Measurements from ENCODE around the gene SLC4A3. TPM values are rescaled to one million over a fixed set of nuclear protein-coding genes. Genes with fewer than 3 reads are reported as not detected.

Gene SLC4A3
- total and polyA plus RNA-seq, 10 donors: 0.71 to 9.2 (median 3.0) TPM

DNA sequence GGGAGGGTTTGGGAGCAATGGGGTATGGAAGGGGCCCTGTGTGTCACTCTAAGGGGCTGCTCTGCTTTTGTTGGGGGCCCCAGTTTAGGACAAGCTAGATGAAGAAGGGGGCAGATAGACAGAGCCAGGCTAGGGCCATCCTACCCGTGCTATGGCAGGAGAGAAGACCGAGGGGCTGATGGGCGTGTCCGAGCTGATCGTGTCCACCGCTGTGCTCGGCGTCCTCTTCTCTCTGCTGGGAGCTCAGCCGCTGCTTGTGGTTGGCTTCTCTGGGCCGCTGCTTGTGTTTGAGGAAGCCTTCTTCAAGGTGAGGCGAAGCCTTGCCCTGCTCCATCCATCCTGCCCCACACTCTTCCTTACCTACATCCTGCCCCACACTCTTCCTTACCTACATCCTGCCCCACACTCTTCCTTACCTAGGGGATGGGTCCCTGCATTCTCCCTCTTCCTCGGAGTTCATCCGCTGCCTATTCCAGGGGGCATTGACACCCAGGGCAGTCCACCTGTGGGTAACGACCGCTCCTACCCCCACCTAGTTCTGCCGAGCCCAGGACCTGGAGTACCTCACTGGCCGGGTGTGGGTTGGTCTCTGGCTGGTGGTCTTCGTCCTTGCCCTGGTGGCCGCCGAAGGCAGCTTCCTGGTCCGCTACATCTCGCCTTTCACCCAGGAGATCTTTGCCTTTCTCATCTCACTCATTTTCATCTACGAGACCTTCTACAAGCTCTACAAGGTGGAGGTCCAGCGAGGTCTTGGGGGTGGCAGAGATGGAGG lies 8.9 kb downstream of the SLC4A3 start:
- peaks cover 0 to 69% (median 6%) of the 10 kb centered on the region in 7 donors for H3K27me3 ChIP-seq (replicated peaks in 1 of 7)
- TF ChIP-seq, protein P1, sequence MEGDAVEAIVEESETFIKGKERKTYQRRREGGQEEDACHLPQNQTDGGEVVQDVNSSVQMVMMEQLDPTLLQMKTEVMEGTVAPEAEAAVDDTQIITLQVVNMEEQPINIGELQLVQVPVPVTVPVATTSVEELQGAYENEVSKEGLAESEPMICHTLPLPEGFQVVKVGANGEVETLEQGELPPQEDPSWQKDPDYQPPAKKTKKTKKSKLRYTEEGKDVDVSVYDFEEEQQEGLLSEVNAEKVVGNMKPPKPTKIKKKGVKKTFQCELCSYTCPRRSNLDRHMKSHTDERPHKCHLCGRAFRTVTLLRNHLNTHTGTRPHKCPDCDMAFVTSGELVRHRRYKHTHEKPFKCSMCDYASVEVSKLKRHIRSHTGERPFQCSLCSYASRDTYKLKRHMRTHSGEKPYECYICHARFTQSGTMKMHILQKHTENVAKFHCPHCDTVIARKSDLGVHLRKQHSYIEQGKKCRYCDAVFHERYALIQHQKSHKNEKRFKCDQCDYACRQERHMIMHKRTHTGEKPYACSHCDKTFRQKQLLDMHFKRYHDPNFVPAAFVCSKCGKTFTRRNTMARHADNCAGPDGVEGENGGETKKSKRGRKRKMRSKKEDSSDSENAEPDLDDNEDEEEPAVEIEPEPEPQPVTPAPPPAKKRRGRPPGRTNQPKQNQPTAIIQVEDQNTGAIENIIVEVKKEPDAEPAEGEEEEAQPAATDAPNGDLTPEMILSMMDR (IDR thresholded peaks at IDR 0.05 in 8 of 11, conservative IDR thresholded peaks at IDR 0.05 in 3 of 11): no peak
- TF ChIP-seq POLR2AphosphoS5 (IDR thresholded peaks at IDR 0.05) (no peak), POLR2A (IDR thresholded peaks at IDR 0.05) (no peak)
- no peaks in the 10 kb centered on the region for H3K36me3 ChIP-seq
- intact Hi-C loops (cut with DNase I; ENCODE audit: low total_unique reads): no loop called here
- no peaks in the 10 kb centered on the region for H3K9me3 ChIP-seq
- no peak overlapping the region for H3K27ac ChIP-seq
- WGBS, 5 donors: 78 to 91% (median 84%) methylated on average over 24 of the region's 24 CpGs
- H3K4me1 ChIP-seq: peaks cover 0 to 8% (median 0%) of the 10 kb centered on the region in 6 donors
- no peak overlapping the region for H3K4me3 ChIP-seq
- DNase-seq: peak; percentile 73

DNA sequence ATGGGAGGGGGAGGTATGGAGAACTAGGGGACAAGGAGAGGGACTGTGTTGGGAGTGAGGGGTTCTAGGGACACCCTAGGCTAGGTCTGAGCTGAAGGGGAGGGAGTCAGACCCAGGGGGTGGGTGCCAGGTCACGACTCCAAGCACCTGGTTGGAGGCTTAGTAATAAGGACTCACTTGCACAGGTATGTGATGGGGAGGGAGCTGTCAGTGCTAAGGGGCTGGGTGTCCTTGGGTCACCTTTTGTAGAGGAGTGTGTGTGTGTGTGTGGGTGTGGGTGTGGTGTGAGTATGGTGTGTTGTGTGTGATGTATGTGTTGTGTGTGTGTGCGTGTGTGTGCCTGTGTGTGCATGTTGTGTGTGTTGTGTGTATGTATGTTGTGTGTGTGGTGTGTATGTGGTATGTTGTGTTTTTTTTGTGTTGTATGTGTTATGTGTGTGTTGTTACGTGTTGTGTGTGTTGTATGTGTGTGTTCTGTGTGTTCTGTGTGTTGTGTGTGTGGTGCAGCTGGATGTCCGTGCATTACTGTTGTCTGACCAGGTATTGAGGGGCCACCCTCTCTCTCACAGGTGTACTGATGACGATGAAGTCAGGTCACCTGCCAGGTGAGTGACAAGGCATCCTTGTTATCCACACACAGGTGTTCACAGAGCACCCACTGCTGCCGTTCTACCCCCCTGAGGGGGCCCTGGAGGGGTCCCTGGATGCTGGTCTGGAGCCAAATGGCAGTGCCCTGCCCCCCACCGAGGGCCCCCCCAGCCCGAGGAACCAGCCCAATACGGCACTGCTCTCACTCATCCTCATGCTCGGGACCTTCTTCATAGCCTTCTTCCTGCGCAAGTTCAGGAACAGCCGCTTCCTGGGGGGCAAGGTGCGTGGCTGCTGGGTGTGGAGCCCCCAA lies 9.8 kb downstream of the SLC4A3 start:
- H3K36me3 ChIP-seq: no peaks in the 10 kb centered on the region
- intact Hi-C loops (cut with DNase I; ENCODE audit: low total_unique reads): no loop called here
- H3K4me3 ChIP-seq: no peak overlapping the region
- TF ChIP-seq POLR2A (IDR thresholded peaks at IDR 0.05): no peak
- TF ChIP-seq, protein P1 (IDR thresholded peaks at IDR 0.05 in 8 of 11, conservative IDR thresholded peaks at IDR 0.05 in 3 of 11): no peak
- TF ChIP-seq POLR2AphosphoS5 (IDR thresholded peaks at IDR 0.05): no peak
- WGBS, 5 donors: 66 to 85% (median 71%) methylated on average over 10 to 13 of the region's 13 CpGs
- peaks cover 0 to 10% (median 1%) of the 10 kb centered on the region in 6 donors for H3K4me1 ChIP-seq
- DNase-seq: no peak
- H3K27me3 ChIP-seq (replicated peaks in 1 of 7): peaks cover 0 to 67% (median 1%) of the 10 kb centered on the region in 7 donors
- no peak overlapping the region for H3K27ac ChIP-seq
- H3K9me3 ChIP-seq: no peaks in the 10 kb centered on the region

DNA sequence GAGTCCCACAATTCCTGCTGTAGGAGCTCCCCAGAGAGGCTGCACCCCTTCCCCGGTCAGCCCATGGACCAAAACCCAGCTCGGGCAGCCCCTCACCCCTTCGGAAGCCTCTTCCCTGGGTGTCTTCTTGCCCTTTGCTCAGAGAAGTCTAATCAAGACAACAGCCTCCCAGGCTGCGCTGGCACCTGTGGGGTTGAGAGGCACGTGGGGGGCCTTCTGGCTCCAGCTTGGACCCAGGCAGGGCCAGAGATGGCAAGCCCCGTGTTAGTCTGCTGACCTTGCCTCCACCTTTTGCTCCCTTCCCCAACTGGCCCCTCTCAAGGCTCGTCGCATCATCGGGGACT lies 10.4 kb downstream of the SLC4A3 start:
- H3K36me3 ChIP-seq: no peaks in the 10 kb centered on the region
- no peaks in the 10 kb centered on the region for H3K9me3 ChIP-seq
- intact Hi-C loops (cut with DNase I; ENCODE audit: low total_unique reads): no loop called here
- H3K27me3 ChIP-seq (replicated peaks in 1 of 7): peaks cover 0 to 63% (median 0%) of the 10 kb centered on the region in 7 donors
- no peak for DNase-seq
- H3K4me3 ChIP-seq: no peak overlapping the region
- no peak for TF ChIP-seq POLR2A (IDR thresholded peaks at IDR 0.05)
- no peak for TF ChIP-seq POLR2AphosphoS5 (IDR thresholded peaks at IDR 0.05)
- TF ChIP-seq, protein P1 (IDR thresholded peaks at IDR 0.05 in 8 of 11, conservative IDR thresholded peaks at IDR 0.05 in 3 of 11): no peak
- H3K27ac ChIP-seq: no peak overlapping the region
- WGBS, 5 donors: 84 to 91% (median 86%) methylated on average over 9 of the region's 9 CpGs
- peaks cover 0 to 17% (median 7%) of the 10 kb centered on the region in 6 donors for H3K4me1 ChIP-seq

Measured in spleen (tissue), 11 donors.